Stimulated activated CD8-positive, alpha-beta memory T cell treated with anti-CD3 and anti-CD28 coated beads, Interleukin-7, amount 100 ng/mL, for 24 hours (primary cell): ENCODE measurements around the gene ERCC6L2.

Experiments used
- DNase-seq: peaks from one replicate; pipeline ENCODE4 v3.0.0-alpha.2; 2020; ENCODE audit warnings: low read depth

Gene ERCC6L2

GRCh38 chr9:95920017-95920416, 44.5 kb downstream of the ERCC6L2 start:
- DNase-seq: no peak

- DNase-seq: no peak
Observed at GRCh38 chr9:95923794-95924193, 48.3 kb downstream of the ERCC6L2 start.

- DNase-seq: no peak
Observed at GRCh38 chr9:95924987-95925386, 49.5 kb downstream of the ERCC6L2 start.

- DNase-seq: no peak
Observed at GRCh38 chr9:95927271-95928004, 51.9 kb downstream of the ERCC6L2 start.

- no peak for DNase-seq
Observed at GRCh38 chr9:95930277-95930676, 54.8 kb downstream of the ERCC6L2 start.

GRCh38 chr9:95935861-95936578, 60.5 kb downstream of the ERCC6L2 start:
- no peak for DNase-seq

GRCh38 chr9:95936579-95937075, 61.1 kb downstream of the ERCC6L2 start:
- DNase-seq: no peak

GRCh38 chr9:95937131-95937530, 61.6 kb downstream of the ERCC6L2 start:
- no peak for DNase-seq

- no peak for DNase-seq
Observed at GRCh38 chr9:95938724-95939123, 63.2 kb downstream of the ERCC6L2 start.

GRCh38 chr9:95939472-95939871, 64.0 kb downstream of the ERCC6L2 start:
- no peak for DNase-seq

- DNase-seq: no peak
Observed at GRCh38 chr9:95940265-95940664, 64.8 kb downstream of the ERCC6L2 start.

- no peak for DNase-seq
Observed at GRCh38 chr9:95942016-95942415, 66.5 kb downstream of the ERCC6L2 start.

GRCh38 chr9:95947118-95947517, 71.6 kb downstream of the ERCC6L2 start:
- no peak for DNase-seq

GRCh38 chr9:95952471-95952870, 77.0 kb downstream of the ERCC6L2 start:
- DNase-seq: no peak

- DNase-seq: no peak
Observed at GRCh38 chr9:95953986-95954385, 78.5 kb downstream of the ERCC6L2 start.

GRCh38 chr9:95954940-95955339, 79.4 kb downstream of the ERCC6L2 start:
- no peak for DNase-seq

GRCh38 chr9:95962936-95963335, 87.4 kb downstream of the ERCC6L2 start:
- no peak for DNase-seq

- DNase-seq: no peak
Observed at GRCh38 chr9:95963659-95964058, 88.2 kb downstream of the ERCC6L2 start.

- DNase-seq: no peak
Observed at GRCh38 chr9:95966306-95966705, 90.8 kb downstream of the ERCC6L2 start.

GRCh38 chr9:95970317-95970716, 94.8 kb downstream of the ERCC6L2 start:
- no peak for DNase-seq

GRCh38 chr9:95971815-95972214, 96.3 kb downstream of the ERCC6L2 start:
- DNase-seq: no peak

GRCh38 chr9:95974389-95974788, 98.9 kb downstream of the ERCC6L2 start:
- DNase-seq: no peak

GRCh38 chr9:95977371-95977770, 101.9 kb downstream of the ERCC6L2 start:
- no peak for DNase-seq
